NCI-H774 (cell line): ENCODE data around the gene CINP.
"Not testable (repeated sequence)": the region's sequence is repeated elsewhere in the genome, so short reads cannot be mapped to it uniquely, and the experiment has no call there.

Source experiments
- DNase-seq: peaks from one replicate; lab custom pipeline; 2025; lab: John Stamatoyannopoulos, UW

The CINP gene

DNA sequence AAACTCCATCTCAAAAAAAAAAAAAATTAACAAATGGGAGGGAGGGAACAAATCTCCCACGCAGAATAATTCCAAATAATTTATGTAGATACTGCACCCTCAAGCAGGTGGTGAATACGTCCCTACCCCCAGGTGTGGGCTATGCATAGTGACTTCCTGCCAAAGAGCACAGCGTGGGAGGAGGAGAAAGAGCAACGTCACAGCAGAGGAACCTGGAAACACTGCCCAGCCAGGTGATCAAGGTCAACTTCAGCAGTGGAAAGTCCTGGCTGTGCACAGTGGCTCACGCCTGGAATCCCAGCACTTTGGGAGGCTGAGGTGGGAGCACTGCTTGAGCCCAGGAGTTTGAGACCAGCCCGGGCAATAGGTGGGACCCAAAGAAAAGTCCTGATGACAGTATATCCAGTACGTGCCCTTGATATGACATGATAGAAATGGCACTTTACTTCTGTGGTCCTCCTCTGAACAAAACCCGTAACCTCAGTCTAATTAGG is 9.5 kb downstream of the CINP start:
- no peak for DNase-seq

DNA sequence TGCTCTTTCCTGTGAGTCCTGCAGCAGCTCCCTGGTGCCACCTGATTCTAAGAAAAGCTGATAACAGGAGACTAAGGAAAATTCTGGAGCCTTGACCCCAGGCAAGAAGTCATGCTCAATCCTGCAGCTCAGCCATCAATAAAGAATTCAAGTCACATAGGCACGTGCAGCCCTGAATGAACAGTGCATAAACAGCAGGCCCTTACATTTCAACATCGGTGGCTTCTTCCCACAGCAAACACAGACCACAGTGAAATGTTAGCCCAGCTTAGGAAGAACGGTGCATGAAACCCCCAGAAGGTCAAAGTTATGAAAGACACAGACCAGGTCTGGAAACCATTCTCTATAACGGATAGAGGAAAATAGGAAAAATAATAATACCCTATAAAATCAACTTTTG is 10.5 kb downstream of the CINP start:
- no peak for DNase-seq

DNA sequence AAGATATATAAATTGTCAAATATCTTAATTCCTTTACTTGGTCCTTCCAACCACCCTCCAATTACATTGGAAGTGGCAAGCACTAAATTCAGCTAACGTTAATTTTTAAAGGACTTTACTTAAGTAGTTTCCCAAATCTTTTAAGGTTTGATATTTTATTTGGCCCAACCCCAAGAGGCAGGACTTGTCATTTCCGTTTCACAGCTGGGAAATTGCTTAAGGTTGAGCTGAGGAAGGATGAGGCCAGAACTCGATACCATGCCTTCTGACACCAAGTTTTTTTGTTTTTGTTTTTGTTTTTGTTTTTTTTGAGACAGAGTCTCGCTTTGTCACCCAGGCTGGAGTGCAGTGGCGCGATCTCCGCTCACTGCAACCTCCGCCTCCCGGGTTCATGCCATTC is 11.1 kb downstream of the CINP start:
- DNase-seq, result not testable (repeated sequence)

DNA sequence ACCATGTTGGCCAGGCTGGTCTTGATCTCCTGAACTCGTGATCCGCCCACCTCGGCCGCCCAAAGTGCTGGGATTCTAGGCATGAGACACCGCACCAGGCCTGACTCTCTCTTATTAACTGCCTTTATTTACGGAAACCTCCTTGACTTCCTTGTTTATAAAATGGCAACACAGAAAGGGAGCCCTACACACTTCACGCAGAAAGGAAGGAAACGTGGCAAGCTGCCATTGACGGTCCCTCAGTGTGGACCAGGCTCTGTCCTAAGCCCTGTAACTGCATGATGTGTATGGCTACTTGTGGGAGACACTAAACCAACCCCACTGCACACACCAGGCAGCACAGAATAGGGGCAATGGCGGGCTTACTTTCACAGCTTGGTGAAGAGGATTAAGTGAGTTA is 11.7 kb downstream of the CINP start:
- DNase-seq, result no peak

DNA sequence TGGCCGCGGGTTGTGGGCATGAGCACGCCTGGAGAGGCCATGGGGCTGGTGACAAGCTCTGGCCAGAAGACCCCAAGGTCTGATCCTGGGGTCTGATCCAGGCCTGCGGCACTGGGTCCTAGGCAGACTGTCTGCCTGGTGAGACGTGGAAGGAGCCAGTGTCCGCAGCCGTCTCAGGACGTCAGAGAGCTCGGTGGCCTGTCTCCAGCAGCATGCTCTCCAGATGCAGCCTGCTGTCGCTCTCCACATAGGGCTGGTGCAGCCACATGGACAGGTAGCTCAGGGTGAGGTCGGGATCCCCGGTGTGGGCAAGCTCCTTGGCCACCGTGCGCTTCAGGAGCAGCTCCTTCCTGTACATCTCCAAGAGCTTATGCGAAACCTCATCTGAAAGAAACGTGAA is 14.3 kb downstream of the CINP start:
- DNase-seq, result no peak

DNA sequence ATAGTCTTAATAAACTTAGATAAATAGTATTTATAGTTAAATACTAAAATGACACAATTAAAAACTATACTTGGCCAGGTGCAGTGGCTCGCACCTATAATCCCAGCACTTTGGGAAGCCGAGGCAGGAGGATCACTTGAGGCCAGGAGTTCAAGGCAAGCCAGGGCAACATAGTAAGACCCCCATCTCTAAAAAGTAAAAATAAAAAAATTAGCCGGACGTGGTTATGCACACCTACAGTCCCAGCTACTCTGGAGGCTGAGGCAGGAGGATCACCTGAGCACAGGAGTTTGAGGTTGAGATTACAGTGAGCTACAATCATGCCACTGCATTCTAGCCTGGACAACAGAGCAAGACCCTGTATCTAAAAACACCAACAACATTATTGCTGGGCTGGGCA is 16.0 kb downstream of the CINP start:
- DNase-seq, result no peak

DNA sequence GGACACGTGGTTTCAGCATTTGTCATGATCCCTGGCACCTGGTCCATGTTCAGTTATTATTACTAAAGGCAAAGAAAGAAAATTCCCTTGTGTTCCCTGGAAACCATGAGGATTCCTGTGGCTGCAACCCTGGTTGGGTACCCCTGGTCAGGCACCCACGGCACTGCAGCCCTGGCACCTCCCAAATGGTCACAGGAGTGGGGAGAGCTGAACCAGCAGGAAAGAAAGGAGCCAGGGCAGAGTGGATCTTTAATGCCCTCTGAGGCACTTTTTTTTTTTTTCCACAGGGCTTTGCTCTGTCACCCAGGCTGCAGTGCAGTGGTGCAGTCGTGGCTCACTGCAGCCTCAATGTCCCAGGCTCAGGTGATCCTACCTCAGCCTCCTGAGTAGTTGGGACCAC is 17.5 kb downstream of the CINP start:
- no peak for DNase-seq

DNA sequence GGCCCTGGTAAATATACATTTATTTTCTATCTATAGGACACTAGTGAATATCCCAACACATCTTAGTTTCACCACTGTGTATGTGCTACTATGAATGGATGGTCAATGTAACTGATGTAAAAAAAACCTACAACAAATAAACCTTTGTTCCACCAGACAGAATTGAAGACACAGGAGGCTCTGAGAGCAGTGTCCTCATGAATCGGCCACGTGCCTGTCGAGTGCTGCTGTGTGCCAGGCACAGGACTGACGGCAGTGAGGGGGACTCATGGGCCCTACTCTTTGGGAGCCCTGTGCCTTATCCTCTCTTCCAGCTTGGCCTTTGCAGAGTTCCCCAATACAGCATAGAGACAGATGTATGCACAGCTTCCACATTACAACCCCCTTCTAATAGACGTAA is 18.2 kb downstream of the CINP start:
- no peak for DNase-seq

DNA sequence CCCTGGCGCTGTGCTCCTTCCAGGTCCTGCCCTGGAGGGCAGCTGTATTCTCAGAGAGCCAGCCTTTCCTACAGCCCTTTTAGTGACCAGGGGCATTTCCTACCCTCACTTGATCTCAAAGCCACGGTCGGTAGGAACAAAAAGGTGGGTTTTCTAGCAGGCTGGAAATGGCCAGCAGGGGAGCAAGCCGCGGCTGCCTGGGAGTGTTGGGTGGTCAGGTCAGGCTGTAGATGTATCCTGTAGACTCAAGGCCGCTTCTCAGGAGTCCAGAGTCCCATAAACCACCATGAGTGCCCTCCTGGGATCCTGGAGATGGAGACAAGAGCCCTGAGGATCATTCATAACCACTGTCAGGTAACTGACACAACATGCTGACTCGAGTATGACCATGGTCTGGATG is 18.6 kb downstream of the CINP start:
- DNase-seq, result no peak

DNA sequence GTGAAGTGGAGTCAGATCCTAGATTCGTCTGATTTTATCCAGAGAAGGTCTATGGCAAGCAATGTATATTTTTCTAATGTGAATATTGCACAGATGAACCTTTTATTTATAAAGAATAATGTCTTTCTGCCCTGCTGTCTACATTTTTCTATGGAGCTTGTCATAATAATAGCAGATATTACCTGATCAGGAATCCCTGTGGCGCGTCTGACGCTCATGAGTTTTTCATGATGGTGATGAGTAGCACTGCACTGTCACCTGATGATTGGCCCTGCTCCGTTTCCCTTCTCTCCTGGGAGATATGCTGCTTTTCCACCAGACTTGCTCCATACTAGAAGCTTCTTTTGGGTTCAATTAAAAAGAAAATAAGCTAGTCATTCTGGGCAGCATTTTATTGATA is 20.5 kb downstream of the CINP start:
- no peak for DNase-seq

DNA sequence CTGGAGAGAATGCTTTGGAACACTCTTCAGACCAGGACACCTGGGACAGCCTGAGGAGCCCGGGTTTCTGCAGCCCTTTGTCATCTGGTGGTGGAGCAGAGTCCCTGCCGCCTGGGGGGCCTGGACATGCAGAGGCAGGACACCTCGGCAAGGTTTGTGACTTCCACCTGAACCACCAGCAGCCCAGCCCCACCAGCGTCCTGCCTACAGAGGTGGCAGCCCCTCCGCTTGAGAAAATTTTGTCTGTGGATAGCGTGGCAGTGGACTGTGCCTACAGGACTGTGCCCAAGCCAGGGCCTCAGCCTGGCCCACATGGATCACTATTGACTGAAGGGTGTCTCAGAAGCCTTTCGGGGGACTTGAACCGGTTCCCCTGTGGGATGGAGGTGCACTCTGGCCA is 21.1 kb downstream of the CINP start:
- no peak for DNase-seq

DNA sequence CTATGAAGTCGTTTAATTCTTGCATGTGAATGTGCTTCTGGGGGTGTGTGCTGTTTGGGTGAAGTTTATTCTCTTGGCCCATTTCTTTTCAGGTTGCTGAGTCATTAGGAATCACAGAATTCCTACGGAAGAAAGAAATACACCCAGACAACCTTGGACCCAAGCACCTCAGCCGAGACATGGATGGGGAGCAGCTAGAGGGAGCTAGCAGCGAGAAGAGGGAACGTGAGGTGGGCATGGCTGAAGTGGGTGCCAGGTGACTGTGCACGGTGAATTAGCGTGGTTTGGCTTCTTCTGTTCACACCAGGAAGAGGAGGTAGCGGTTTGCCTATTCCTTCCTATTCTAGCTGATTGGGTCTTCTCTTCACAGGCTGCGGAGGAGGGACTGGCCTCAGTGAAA is 24.0 kb downstream of the CINP start:
- no peak for DNase-seq

DNA sequence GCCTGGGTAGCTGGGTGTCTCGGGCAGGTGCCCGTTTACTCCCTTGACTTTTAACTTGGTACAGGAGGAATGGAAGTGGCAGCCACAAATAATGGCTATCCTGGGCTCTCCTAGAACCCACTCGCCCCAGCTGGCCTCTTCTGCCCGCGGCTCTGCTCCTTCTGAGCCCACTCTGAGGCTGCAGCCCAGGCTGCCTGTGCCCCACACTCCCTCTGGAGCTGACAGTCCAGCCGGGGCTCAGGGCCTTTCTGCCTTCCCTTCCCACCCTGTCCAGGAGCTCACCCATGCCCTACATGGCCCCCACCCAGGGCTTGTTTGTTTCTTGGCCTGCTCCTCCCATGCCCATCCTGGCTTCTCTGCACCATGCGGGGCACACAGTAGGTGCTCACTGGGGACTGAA is 27.5 kb downstream of the CINP start:
- no peak for DNase-seq

DNA sequence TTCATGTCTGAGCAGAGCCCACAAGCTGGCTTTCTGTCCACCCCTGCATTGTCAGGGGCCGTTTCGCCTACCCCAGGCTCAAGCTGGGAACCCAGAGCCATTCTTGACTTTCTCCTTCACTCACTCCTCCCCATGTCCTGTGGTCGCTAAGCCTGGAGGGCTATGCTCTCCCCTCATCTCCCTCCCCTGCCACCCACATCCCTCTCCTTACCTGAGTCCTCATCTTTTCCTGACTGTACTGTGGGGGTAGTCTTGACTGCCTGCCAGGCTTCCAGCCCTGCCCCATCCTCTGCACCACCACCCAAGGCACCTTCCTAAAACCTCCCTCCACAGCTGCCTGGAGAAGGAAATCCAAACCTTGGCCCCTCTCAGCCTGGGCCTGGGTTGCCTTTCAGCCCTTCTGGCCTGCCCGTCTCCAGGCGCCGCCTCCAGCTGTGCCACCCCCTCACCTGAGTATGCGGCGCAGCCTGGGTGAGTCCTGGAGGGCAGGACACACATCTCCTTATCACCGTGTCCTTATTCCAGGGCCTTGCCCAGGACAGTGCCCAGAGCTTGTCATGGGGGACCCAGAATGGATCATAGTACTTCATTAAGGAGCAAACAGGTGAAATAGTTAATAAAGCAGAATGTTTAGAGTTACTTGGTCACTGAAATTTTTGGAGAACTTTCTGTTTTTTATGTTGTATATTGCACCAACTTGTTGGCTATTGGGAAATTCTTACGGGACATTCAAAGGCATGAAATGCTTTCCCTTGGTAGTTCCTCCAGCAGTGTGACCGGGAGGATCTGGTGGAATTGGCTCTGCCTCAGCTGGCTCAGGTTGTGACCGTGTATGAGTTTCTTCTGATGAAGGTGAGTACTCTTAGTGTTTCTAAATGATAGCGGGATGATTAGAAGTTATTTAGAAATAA is 28.6 kb downstream of the CINP start:
- DNase-seq, result no peak

DNA sequence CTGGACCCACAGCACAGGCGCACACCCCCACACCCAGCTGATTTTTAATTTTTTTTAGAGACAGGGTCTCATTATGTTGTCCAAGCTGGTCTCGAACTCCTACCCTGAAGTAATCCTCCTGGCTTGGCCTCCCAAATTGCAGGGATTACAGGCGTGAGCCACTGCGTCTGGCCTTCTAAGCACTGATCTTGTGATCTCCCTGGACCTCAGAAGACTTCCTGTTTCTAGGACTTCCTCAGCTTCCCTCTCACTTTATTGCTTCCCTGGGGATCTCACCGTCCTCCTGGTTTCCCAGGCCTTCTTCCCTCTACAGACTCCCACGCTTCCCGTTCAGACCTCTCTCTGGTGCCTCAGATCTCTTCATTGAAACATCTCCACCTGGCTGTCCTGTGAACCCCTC is 29.3 kb downstream of the CINP start:
- no peak for DNase-seq

DNA sequence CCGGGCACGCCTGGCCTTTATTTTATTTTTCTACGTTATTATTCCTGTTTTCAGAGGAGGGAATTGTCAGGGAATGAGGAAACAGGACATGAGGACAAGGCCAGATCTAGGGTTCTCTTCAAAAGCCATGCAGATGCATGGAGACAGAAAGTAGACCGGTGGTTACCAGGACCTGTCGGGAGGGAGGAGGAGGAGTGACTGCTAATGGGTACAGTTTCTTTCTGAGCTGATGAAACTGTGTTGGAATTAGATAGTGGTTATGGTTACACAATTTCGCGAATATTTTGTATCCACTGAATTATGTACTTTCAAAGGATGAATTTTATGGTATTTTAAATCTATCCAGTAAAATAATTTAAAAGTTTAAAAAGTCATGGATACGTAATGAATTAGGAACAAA is 31.9 kb downstream of the CINP start:
- DNase-seq, result no peak

DNA sequence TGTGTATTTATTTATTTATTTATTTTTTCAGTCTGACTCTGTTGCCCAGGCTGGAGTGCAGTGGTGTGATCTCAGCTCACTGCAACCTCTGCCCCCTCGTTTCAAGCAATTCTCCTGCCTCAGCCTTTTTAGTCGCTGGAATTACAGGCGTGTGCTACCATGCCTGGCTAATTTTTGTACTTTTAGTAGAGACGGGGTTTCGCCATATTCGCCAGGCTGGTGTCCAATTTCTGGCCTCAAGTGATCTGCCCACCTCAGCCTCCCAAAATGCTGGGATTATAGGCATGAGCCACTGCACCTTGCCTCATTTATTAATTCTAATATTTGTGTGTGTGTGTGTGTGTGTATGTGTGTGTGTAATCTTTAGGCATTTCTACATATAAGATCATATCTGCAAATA is 33.3 kb downstream of the CINP start:
- not testable (repeated sequence) for DNase-seq

DNA sequence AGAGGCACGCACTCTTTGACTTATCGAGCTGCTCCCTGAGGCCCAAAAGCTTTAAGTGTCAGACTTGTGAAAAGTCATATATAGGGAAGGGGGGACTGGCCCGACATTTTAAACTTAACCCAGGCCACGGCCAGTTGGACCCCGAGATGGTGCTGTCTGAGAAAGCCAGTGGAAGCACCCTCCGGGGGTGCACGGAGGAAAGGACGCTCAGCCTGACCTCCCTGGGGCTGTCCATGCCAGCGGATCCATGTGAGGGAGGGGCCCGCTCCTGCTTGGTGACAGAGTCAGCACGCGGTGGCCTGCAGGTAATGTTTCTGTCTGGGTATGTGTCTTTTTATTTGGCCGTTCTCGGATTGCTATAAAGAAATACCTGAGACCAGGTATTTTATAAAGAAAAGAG is 36.1 kb downstream of the CINP start:
- DNase-seq, result no peak

DNA sequence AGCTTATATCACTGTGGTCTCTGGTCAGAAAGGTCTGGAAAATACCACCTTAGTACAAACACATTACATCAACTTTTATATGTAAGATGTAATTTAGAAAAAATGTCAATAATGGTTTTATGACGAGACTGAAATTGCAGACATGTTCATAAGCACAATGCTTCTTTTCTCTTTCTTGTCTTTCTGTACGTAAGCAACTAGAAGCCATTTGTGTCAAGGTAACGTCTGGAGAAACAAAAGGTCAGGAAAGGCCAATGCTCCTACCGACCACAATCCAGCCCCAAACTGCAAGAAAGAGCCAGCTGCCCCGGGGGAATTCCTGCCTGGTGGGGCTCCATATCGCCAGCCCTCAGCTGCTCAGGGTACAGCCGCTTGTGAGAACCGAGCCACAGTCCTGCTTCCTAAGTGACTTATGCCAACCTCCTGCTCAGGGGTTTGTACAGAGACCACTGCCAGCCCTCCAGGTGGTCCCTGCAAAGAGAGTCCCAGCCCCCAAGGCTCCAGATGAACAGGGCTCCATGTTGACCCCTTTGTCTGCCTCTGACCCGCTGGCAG is 36.8 kb downstream of the CINP start:
- no peak for DNase-seq

DNA sequence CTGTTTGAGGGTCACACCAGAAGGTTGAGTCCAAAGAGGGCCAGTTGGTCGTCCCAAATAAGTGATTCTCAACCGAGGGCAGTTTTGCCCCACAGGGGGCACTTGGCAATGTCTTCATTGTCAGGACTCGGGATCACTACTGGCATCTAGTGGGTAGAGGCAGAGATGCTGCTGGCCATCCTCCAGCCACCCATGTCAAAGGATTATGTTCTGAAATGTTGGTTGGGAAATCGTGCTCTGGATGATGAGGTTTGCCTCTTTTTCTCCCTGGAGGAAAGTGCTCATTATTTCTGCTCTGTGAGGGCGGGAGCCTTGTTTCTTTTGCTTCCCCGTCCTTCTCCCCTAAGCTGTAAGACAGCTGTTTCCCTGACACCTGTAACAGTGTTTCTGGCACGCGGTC is 39.6 kb downstream of the CINP start:
- no peak for DNase-seq

DNA sequence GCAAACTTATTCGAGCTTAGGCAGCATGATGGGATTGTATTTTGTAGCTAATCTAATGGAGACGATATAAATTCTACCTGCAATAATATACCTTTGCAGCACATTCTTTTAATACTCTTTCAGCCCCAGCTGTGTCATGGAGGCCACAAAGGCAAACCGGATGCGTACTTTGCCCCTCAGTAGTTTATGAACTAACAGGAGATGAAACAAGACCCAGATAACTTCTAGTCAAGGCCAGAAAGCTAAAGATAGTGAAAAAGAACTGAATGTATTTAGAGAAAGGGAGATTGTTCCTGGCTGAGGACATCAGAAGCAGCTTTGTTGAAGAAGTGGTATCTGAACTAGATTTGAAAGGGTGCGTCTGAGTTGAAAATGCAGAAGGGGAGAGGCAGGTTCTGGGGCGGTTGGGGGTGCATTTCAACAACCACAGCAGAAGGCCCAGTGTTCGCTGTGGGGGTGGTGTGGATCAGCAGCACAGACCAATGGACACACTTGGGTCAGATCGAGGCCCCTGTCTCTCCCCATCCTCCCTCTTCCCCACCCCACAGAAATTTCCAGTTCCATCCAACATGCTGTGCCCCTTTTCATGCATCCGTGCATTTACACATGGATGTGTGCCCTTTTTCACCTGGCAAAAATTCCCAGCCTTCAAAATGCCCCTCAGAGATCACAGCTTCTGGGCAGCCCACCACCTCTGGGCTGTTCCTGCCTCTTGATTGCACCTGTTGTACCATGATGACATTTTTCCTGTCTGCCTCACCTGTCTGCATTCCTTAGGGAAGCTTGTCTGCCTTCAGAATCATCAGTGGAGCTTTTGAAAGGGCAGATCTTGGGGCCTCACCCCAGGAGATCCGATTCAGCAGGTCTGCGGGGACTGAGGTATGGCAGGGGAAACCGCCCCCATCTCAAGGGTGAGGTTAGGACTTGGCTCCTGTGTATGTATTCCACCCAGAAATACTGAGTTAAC is 41.0 kb downstream of the CINP start:
- DNase-seq, result no peak

DNA sequence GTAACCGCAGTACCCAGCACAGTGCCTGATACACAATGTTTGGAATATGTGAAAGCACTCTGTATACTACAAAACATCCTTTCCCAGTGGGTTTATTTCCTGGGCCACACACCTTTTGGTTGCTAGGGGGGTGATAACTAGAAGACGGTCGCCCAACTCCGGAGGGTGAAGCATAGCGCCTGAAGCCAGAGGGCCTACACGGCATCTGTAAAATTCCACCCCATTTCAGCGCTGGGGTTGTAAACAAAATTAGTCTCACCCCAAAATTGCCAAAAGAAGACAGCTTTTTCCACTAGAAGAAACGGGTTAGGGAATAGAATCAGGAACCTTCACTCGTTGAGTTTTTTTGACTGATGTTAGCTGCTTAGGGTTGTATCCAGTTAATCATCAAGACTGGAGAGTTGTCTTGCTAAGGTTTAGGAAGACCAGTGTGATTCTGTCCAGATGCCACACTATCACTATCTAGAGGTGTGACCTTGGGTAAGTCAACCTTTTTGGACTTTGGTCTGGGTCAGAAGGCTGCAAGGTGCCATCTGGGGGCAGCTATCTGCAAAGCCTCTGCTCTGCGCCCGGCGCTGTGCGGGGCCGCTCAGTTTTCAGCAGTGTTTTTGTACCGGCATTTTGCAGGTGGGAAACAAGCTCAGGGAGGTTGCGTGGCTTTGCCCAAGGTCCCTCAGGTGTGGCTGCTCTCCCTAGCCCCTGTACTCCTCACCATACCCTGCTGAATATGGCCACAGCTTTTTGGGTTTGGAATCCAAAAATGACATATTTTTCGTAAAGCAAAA is 41.8 kb downstream of the CINP start:
- DNase-seq, result no peak
